Kidney glomerular epithelial cell (primary cell): ENCODE data around the gene HDGFL2.

Experiments
- DNase-seq: peaks from one replicate; lab custom pipeline; 2025; lab: John Stamatoyannopoulos, UW

The HDGFL2 gene

GRCh38 chr19:4445963-4446703, 26.0 kb upstream of the HDGFL2 start:
- no peak for DNase-seq

GRCh38 chr19:4446704-4447200, 25.3 kb upstream of the HDGFL2 start:
- DNase-seq = no peak

GRCh38 chr19:4447327-4448146, 24.6 kb upstream of the HDGFL2 start:
- no peak for DNase-seq

GRCh38 chr19:4448147-4448985, 23.7 kb upstream of the HDGFL2 start:
- DNase-seq = no peak

- DNase-seq = no peak
Observed at GRCh38 chr19:4449022-4449638, 23.0 kb upstream of the HDGFL2 start.

GRCh38 chr19:4449639-4450028, 22.5 kb upstream of the HDGFL2 start:
- no peak for DNase-seq

- DNase-seq = no peak
Observed at GRCh38 chr19:4452230-4452990, 19.7 kb upstream of the HDGFL2 start.

- DNase-seq = no peak
Observed at GRCh38 chr19:4453232-4454179, 18.6 kb upstream of the HDGFL2 start.

GRCh38 chr19:4454747-4455718, 17.1 kb upstream of the HDGFL2 start:
- peak; percentile 57 for DNase-seq

- DNase-seq = peak; percentile 86
Observed at GRCh38 chr19:4455719-4456475, 16.2 kb upstream of the HDGFL2 start.

GRCh38 chr19:4456476-4456842, 15.6 kb upstream of the HDGFL2 start:
- DNase-seq = peak; percentile 29

- DNase-seq = no peak
Observed at GRCh38 chr19:4456843-4457653, 15.0 kb upstream of the HDGFL2 start.

- peak; percentile 93 for DNase-seq
Observed at GRCh38 chr19:4457654-4458395, 14.3 kb upstream of the HDGFL2 start, which contains the start of gene UBXN6. Gene UBXN6 (minus strand): TSS chr19:4457794. CDS start chr19:4457697, 97 bp downstream.

GRCh38 chr19:4464815-4465581, 7.1 kb upstream of the HDGFL2 start:
- no peak for DNase-seq

GRCh38 chr19:4467835-4468234, 4.3 kb upstream of the HDGFL2 start:
- no peak for DNase-seq
